KMS-11 (cell line): ENCODE measurements around the gene APBA2.

Experiments
- H2AFZ ChIP-seq: fragments of 200-600 bp; sonication (generic); 2 replicates; pipeline ENCODE4 v1.6.1; 2016; ENCODE audit warnings: antibody characterized with exemption, mixed run types, low read depth
- H3K27ac ChIP-seq: fragments of 200-600 bp; sonication (generic); 2 replicates; pipeline ENCODE4 v1.6.1; 2016; ENCODE audit warnings: mild to moderate bottlenecking, mixed run types
- H3K27me3 ChIP-seq: fragments of 200-600 bp; sonication (generic); 2 replicates; pipeline ENCODE4 v1.6.1; 2017; ENCODE audit warnings: mild to moderate bottlenecking, low read depth, mixed run types, moderate library complexity; ENCODE audit not compliant: insufficient read depth
- H3K36me3 ChIP-seq: fragments of 200-600 bp; sonication (generic); 2 replicates; pipeline ENCODE4 v1.6.1; 2017; ENCODE audit warnings: mild to moderate bottlenecking, mixed run types; ENCODE audit not compliant: insufficient read depth
- H3K4me1 ChIP-seq: fragments of 200-600 bp; sonication (generic); 2 replicates; pipeline ENCODE4 v1.6.1; 2016; ENCODE audit warnings: mild to moderate bottlenecking, low read depth, mixed run types; ENCODE audit not compliant: poor library complexity, severe bottlenecking
- H3K4me2 ChIP-seq: fragments of 200-600 bp; sonication (generic); 2 replicates; pipeline ENCODE4 v1.7.0; 2016; ENCODE audit warnings: mild to moderate bottlenecking, mixed run types
- H3K4me3 ChIP-seq: fragments of 200-600 bp; sonication (generic); IDR thresholded peaks from 2 replicates; pipeline ENCODE4 v1.6.1; 2017; ENCODE audit warnings: low read depth, low read length, mixed read lengths; ENCODE audit not compliant: insufficient read depth
- H3K79me2 ChIP-seq: fragments of 200-600 bp; sonication (generic); 2 replicates; pipeline ENCODE4 v1.6.1; 2016; ENCODE audit warnings: low read depth, mixed run types; ENCODE audit not compliant: insufficient read depth
- H3K9ac ChIP-seq: fragments of 200-600 bp; sonication (generic); 2 replicates; pipeline ENCODE4 v1.6.1; 2016; ENCODE audit warnings: mild to moderate bottlenecking, mixed run types
- H4K20me1 ChIP-seq: fragments of 200-600 bp; sonication (generic); 2 replicates; pipeline ENCODE4 v1.6.1; 2016; ENCODE audit warnings: mild to moderate bottlenecking, mixed run types; ENCODE audit not compliant: insufficient read depth
- TF ChIP-seq, protein P1 (sequence below): fragments of 200-600 bp; sonication (generic); conservative IDR thresholded peaks from 2 replicates; pipeline ENCODE4 v1.6.1; 2017; ENCODE audit warnings: low read depth, mild to moderate bottlenecking, antibody characterized with exemption, low read length, moderate library complexity, mixed read lengths

Gene APBA2

DNA sequence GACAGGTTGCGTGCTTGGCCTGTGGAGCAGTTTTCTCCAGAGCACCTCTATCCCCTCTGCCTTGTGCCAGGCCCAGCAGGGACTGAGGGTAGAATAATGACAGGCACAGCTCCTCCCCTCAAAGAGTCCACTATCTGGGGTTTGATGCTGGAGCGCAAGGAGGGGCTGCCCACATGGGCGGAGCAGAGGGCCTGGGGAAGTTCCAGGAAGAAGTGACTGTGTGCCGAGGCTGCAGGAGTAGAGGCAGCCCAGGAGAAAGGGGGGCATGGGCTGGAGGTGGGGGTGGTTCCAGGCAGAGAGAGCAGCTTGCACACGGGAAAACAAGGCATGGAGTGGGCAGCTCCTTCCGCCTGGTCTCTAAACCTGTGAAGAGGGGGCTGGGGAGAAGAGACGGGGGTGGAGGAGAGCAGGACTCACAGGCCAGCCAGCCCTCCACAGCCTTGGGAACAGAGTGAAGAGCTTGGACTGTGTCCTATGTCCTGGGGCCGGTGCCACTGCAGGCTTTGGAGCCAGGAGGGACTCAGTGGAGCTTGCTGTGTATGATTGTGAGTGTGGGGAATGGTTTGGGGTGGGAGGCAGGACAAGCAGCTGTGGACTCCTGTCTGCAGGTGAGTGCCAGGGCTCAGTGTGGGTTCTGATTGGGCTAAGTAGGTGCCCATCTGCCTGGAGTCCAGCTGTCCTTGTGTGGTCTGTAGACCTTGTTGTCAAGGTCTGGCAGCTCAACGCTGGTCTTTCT, 48.1 kb downstream of the APBA2 start:
- no peaks in the 10 kb centered on the region for H4K20me1 ChIP-seq
- H3K36me3 ChIP-seq = no peaks in the 10 kb centered on the region
- no peak overlapping the region for H3K9ac ChIP-seq
- H3K4me1 ChIP-seq = peaks cover 15% of the 10 kb centered on the region
- no peak overlapping the region for H2AFZ ChIP-seq
- TF ChIP-seq, protein P1, sequence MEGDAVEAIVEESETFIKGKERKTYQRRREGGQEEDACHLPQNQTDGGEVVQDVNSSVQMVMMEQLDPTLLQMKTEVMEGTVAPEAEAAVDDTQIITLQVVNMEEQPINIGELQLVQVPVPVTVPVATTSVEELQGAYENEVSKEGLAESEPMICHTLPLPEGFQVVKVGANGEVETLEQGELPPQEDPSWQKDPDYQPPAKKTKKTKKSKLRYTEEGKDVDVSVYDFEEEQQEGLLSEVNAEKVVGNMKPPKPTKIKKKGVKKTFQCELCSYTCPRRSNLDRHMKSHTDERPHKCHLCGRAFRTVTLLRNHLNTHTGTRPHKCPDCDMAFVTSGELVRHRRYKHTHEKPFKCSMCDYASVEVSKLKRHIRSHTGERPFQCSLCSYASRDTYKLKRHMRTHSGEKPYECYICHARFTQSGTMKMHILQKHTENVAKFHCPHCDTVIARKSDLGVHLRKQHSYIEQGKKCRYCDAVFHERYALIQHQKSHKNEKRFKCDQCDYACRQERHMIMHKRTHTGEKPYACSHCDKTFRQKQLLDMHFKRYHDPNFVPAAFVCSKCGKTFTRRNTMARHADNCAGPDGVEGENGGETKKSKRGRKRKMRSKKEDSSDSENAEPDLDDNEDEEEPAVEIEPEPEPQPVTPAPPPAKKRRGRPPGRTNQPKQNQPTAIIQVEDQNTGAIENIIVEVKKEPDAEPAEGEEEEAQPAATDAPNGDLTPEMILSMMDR = no peak
- no peak overlapping the region for H3K4me2 ChIP-seq
- no peak overlapping the region for H3K4me3 ChIP-seq
- H3K27ac ChIP-seq = no peak overlapping the region
- no peaks in the 10 kb centered on the region for H3K79me2 ChIP-seq
- H3K27me3 ChIP-seq = no peaks in the 10 kb centered on the region

DNA sequence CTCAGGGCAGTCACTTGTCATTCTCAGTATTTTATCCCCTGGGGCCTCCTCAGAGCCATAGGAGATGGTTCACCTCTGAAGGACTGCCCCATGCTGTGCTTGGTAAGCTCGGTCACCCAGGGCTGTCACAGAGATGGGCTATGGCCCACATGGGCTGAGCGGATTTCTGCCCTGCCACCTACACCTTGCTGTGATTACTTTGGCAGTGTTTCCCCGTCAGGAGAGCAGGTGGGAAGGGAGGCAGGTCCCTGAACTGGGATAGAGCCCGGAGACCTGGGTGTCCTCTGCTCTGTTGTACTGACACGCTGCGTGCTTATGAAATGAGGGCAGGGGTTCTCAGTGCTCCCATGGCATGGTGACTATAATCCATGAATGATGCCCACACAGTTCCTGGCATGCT, 48.9 kb downstream of the APBA2 start:
- Histone ChIP-seq H3K27me3 (no peaks in the 10 kb centered on the region), H3K4me1 (peaks cover 15% of the 10 kb centered on the region), H3K79me2 (no peaks in the 10 kb centered on the region), H3K9ac (no peak overlapping the region), H3K4me2 (no peak overlapping the region), H4K20me1 (no peaks in the 10 kb centered on the region), H3K27ac (no peak overlapping the region), H2AFZ (no peak overlapping the region), H3K4me3 (no peak overlapping the region), H3K36me3 (no peaks in the 10 kb centered on the region)
- TF ChIP-seq, protein P1 = no peak

DNA sequence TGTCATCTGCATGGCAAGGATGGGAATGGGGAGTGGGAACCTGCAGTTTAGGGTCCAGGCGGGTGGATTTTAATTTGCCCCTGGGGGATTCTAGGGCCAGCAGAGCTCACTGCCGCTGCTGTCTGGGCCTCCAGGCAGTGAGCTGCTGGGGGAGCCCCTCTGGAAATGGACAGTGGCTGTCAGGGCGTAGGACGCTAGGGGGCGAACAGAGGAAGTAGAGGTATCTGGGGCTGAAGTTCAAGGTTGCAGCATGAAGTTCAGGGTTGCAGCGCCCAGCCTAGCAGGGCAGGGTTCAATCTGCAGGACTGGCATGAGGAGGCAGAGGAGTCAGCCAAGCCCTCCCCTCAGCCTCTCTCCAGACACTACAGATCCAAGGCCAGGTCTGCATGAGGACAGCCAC, 49.5 kb downstream of the APBA2 start:
- Histone ChIP-seq H3K4me3 (no peak overlapping the region), H3K79me2 (no peaks in the 10 kb centered on the region), H3K27ac (no peak overlapping the region), H3K4me2 (no peak overlapping the region), H4K20me1 (no peaks in the 10 kb centered on the region), H3K4me1 (peaks cover 15% of the 10 kb centered on the region), H2AFZ (no peak overlapping the region), H3K27me3 (no peaks in the 10 kb centered on the region), H3K36me3 (no peaks in the 10 kb centered on the region), H3K9ac (no peak overlapping the region)
- TF ChIP-seq, protein P1 = no peak

DNA sequence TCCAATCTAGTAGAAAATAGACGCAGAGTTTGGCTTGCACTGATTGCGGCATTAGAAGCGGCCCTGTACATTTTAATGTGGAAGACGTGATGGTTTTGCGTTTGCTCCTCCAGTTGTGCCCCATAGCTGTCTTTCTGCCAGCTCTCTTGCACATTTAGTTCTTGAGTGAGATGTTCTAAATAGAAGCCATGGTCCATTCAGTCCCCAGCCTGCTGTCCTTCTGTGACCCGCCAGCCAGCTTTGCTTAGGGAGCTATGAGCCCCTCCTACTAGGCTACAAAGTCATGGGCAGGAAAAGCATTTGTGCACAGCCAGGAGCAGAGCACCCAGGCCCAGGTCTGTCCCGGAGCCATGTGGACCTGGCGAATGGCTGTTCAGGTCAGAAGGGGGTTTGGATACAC, 50.3 kb downstream of the APBA2 start:
- H3K9ac ChIP-seq = no peak overlapping the region
- no peaks in the 10 kb centered on the region for H4K20me1 ChIP-seq
- no peak overlapping the region for H3K27ac ChIP-seq
- no peak overlapping the region for H2AFZ ChIP-seq
- H3K79me2 ChIP-seq = no peaks in the 10 kb centered on the region
- no peaks in the 10 kb centered on the region for H3K27me3 ChIP-seq
- H3K36me3 ChIP-seq = no peaks in the 10 kb centered on the region
- TF ChIP-seq, protein P1 = no peak
- no peak overlapping the region for H3K4me3 ChIP-seq
- peaks cover 15% of the 10 kb centered on the region for H3K4me1 ChIP-seq
- H3K4me2 ChIP-seq = no peak overlapping the region
